ENCODE data around the gene MRPL19.
A peak's percentile ranks its signal among the peaks of the same experiment; 100 is the strongest.
"Not testable (repeated sequence)": the region's sequence is repeated elsewhere in the genome, so short reads cannot be mapped to it uniquely, and the experiment has no call there.

MRPL19 gene

DNA sequence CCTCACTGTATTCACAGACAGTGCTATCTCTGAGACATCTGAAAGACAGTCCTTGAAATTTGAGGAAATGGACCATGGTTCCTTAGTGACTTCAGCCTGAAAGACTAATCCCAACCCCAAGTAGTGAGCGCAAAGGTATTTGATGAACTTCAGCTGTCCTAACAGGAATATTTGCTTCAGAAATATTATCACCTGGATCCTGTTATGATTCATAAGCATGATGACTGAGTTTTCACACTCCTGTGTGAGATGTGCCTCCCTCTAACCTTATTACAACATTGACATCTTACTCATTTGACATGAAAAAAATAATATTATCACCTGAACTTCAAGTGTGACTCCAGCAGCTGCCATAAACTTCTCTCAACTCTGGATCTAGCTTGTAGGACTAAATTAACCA is 11.6 kb upstream of the MRPL19 start:
- Mint-ChIP-seq H3K4me3 (no peak overlapping the region), H3K4me1 (no peaks in the 10 kb centered on the region), H3K27me3 (peaks cover 35% of the 10 kb centered on the region), H3K9me3 (no peaks in the 10 kb centered on the region), H3K27ac (no peak overlapping the region)
- ATAC-seq (no peak), DNase-seq (no peak)

DNA sequence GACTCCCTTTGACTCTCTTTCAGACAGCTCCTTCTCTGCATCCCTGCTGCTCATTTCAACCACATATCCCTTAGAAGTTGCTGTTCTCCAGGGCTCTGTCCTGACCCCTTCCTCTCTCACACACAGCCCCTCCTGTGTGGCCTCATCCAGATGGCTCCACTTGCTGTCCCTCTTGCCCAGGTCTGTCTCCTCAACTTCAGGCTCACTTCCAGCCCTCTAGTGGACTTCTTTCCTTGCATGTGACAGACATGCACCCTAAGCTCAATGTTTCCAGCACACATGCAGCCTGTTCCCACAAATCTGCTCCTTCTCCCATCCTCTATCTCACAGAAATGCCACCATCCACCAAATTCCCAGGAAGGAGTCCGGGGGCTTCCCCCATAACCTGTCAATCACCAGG is 9.0 kb upstream of the MRPL19 start:
- ATAC-seq (no peak), DNase-seq (no peak)
- H3K4me1 Mint-ChIP-seq, result no peaks in the 10 kb centered on the region
- no peak overlapping the region for H3K4me3 Mint-ChIP-seq
- no peaks in the 10 kb centered on the region for H3K9me3 Mint-ChIP-seq
- H3K27me3 Mint-ChIP-seq, result peaks cover 27% of the 10 kb centered on the region
- no peak overlapping the region for H3K27ac Mint-ChIP-seq

DNA sequence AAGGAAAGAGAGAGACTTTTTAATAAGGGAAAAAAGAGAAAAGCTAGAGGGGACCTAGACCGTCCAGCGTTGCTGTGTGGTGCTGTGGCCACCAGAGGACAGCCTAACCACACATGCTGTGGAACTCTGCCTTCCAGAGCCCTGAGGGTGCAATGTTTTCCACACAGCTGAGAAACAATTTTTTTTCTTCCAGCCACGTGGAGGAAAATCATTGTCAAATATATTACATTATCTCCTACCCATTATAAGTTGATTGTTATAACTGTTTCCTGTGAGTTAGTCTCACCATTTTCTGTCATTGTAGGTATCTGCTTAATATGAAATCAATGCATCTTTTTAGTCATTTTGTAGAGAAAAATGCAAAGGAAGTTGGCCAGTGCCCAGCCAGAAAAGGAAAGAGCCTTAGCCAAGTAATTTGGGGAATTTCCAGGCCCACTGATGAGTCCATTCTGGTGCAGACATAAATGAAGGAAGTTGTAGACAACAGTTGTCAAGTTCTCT is 5.9 kb upstream of the MRPL19 start:
- Mint-ChIP-seq H3K4me1 (no peaks in the 10 kb centered on the region), H3K4me3 (no peak overlapping the region), H3K27ac (peak overlapping the region in 1 of 2 donors; percentile 66), H3K27me3 (peaks cover 27% of the 10 kb centered on the region), H3K9me3 (peaks cover 0 to 6% of the 10 kb centered on the region in 2 donors)
- peak; percentile 27 to 46 for DNase-seq
- peak; percentile 96 for ATAC-seq

DNA sequence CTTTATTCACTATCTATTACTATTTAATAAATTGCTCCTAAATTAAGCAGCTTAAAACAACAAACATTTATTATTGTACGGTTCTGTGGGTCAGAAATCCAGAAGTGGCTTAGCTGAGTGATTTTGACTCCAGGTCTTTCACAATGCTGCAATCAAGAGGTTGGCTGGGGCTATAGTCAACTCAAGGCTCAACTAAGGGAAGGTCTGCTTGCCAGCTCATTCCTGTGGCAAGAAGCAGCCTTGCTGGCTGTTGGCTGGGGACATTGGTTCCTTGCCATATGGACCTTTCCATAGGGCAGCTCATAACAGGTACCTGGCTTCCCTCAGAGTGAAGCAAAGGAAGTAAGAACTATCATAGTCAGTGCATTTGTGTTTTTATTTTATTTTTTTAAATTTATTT is 5.0 kb upstream of the MRPL19 start:
- Mint-ChIP-seq H3K27me3 (peaks cover 27% of the 10 kb centered on the region), H3K9me3 (peaks cover 0 to 6% of the 10 kb centered on the region in 2 donors), H3K4me1 (peaks cover 8% of the 10 kb centered on the region), H3K27ac (no peak overlapping the region), H3K4me3 (no peak overlapping the region)
- no peak for ATAC-seq
- DNase-seq, result no peak

DNA sequence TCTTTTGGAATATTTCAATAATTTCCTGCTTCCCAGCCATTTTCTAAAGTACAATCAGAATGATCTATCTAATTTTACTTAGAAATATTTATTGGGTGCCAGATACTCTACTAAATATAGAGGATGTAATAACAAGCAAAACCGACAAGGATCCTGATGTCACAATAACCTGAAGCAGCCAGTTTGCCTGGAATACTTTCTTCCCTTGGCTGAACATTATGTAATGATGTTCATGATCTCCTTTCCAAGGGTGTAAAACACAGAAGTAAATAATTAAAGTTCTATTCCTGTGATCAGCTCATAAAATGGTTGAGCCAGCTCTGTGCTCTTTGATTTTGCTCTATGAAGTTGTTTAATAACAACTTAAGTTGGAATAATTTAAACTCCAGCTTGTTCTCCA is 2.6 kb upstream of the MRPL19 start:
- peaks cover 0 to 6% of the 10 kb centered on the region in 2 donors for H3K9me3 Mint-ChIP-seq

DNA sequence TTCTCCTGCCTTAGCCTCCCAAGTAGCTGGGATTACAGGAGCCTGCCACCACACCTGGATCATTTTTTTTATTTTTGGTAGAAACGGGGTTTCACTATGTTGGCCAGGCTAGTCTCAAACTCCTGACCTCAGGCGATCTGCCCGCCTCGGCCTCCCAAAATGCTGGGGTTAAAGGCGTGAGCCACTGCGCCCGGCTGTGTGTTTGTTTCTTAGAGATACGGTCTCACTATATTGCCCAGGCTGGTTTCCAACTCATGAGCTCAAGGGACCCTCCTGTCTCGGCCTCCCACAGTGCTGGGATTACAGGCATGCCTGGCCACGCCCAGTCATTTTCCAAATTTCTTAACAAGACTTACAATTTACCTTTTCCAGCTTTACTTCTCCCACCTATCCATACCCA is 940 bp upstream of the MRPL19 start:
- Mint-ChIP-seq H3K9me3 (peaks cover 0 to 6% of the 10 kb centered on the region in 2 donors), H3K4me1 (peaks cover 33% of the 10 kb centered on the region), H3K4me3 (peak overlapping the region in 1 of 2 donors; percentile 97), H3K27ac (no peak overlapping the region), H3K27me3 (no peaks in the 10 kb centered on the region)
- no peak for DNase-seq
- no peak for ATAC-seq

More for the DNA sequence above, 2.6 kb upstream of the MRPL19 start:
- DNase-seq (no peak), ATAC-seq (no peak)
- H3K4me1 Mint-ChIP-seq, result peaks cover 18% of the 10 kb centered on the region
- H3K27ac Mint-ChIP-seq, result no peak overlapping the region
- peaks cover 8% of the 10 kb centered on the region for H3K27me3 Mint-ChIP-seq
- H3K4me3 Mint-ChIP-seq, result no peak overlapping the region

DNA sequence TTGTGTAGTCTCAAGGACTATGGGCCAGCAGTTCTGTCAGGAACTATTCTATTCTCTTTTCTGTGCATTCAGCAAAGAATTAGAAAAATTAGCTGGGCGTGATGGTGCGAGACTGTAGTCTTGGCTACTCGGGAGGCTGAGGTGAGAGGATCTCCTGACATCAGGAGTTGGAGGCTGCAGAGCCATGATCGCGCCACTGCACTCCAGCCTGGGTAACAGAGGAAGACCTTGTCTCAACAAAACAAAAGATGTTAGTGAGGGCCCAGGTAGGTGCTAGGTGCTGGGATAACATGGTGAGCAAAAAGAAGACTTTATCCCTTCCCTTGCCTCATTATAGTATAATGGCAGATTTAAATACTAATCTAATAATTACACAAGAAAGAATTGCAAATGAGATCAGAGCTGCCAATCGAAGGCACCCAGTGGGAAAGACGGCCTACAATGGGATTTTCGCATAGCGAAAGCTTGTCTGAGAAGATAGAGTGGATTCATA is 447 bp upstream of the MRPL19 start:
- no peak for ATAC-seq
- Mint-ChIP-seq H3K9me3 (peaks cover 0 to 6% of the 10 kb centered on the region in 2 donors), H3K27me3 (no peaks in the 10 kb centered on the region), H3K4me1 (peaks cover 36% of the 10 kb centered on the region), H3K27ac (peak overlapping the region; percentile 97 to 99), H3K4me3 (peak overlapping the region; percentile 92 to 97)
- DNase-seq, result no peak

DNA sequence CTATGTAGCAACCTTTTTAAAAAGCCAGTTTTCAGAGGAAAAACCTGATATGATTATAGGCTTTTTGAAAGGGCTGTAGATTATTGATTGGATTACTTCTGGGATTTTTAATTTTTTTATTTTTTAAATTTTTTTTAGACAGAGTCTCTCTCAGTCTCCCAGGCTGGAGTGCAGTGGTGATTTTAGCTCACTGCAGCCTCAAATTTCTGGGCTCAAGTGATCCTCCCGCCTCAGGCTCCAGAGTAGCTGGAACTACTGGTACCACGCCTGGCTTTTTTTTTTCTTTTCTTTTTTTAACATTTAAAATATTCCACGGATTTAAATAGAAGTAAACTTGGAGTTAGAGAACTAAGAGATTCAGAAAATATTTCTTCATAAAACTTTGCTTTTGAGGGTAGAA is 1.2 kb downstream of the MRPL19 start:
- peaks cover 0 to 6% of the 10 kb centered on the region in 2 donors for H3K9me3 Mint-ChIP-seq
- ATAC-seq (no peak), DNase-seq (no peak)
- H3K4me1 Mint-ChIP-seq, result peaks cover 36% of the 10 kb centered on the region
- H3K27ac Mint-ChIP-seq, result peak overlapping the region; percentile 59 to 97
- peak overlapping the region; percentile 92 to 97 for H3K4me3 Mint-ChIP-seq
- H3K27me3 Mint-ChIP-seq, result no peaks in the 10 kb centered on the region

DNA sequence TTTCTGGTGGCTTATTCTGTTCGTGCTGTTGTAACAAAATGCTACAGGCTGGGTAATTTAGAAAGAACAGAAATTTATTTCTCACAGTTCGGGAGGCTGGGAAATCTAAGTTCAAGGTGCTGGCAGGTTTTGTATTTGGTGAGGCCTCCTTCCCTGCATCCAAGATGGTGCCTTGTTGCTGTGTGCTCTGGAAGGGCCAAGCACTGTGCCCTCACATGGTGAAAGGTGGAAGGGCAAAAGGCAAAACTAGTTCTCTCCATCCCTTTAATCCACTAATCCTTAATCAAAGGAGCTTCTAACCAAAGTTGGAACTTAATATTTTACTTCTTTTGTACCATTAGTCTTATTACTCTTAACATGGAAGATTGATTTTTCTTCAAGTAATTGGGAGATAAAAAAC is 7.4 kb downstream of the MRPL19 start:
- DNase-seq, result no peak
- Mint-ChIP-seq H3K4me3 (no peak overlapping the region), H3K4me1 (peaks cover 17% of the 10 kb centered on the region), H3K27me3 (no peaks in the 10 kb centered on the region), H3K9me3 (peaks cover 4 to 14% of the 10 kb centered on the region in 2 donors), H3K27ac (no peak overlapping the region)
- ATAC-seq, result no peak

DNA sequence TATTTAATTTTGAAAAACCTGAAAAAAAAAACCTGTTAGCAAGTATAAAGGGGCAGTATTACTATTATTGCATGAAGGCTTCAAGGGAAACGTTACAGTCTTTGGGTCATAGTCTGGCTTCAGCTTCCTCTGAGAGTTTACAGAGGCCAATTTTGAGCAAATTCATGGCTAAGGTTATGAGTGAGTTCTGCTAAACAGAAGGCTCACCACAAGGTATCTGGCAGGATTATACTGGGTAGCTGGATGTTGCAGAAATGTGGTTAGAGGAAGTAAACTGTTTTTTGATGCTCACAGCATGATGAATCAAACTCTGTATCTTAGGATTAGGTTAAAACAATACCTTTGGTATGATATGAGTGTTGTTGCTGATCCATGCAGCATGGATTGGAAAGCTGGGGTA is 9.3 kb downstream of the MRPL19 start:
- ATAC-seq (no peak), DNase-seq (no peak)
- H3K9me3 Mint-ChIP-seq, result peaks cover 12 to 28% of the 10 kb centered on the region in 2 donors
- H3K4me1 Mint-ChIP-seq, result peaks cover 6% of the 10 kb centered on the region
- H3K4me3 Mint-ChIP-seq, result no peak overlapping the region
- no peaks in the 10 kb centered on the region for H3K27me3 Mint-ChIP-seq
- no peak overlapping the region for H3K27ac Mint-ChIP-seq

DNA sequence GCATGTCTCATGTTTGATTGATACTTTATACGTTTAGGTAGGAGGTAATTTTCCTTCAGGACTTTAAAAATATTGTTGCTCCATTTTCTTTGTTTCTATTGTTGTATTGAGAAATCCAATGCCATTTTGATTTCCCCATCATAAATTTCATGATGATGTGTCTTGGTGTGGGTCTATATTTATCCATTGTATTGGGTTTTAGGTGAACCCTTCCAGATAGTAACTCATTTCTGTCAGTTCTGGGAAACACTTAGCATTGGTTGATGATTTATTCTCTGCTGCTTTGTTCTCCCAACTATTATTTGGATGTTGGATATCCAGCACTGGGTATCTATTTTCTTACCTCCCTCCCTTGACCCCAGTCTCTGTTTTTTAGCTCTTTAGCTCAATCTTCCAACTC is 10.0 kb downstream of the MRPL19 start:
- H3K4me1 Mint-ChIP-seq, result peaks cover 6% of the 10 kb centered on the region
- H3K4me3 Mint-ChIP-seq, result no peak overlapping the region
- no peak overlapping the region for H3K27ac Mint-ChIP-seq
- H3K27me3 Mint-ChIP-seq, result no peaks in the 10 kb centered on the region
- H3K9me3 Mint-ChIP-seq, result peaks cover 12 to 28% of the 10 kb centered on the region in 2 donors
- DNase-seq, result no peak
- ATAC-seq, result no peak

DNA sequence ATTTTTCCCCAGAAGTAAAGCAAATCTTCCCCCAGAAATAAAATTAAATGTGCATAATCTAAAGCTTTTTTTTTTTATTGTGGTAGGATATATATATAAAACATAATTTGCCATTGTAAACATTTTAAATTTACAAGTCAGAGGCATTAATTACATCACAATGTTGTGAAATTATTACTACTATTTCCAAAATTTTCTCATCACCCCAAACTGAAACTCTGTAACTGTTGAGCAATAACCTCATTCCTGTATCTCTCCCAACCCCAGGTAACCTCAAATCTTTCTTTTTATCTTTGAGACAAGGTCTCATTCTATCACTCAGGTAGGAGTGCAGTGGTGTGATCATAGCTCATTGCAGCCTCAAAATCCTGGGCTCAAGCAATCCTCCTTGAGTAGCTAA is 11.2 kb downstream of the MRPL19 start:
- Mint-ChIP-seq H3K4me1 (peaks cover 6% of the 10 kb centered on the region), H3K9me3 (peaks cover 12 to 28% of the 10 kb centered on the region in 2 donors), H3K27ac (peak overlapping the region in 1 of 2 donors; percentile 6), H3K27me3 (no peaks in the 10 kb centered on the region), H3K4me3 (no peak overlapping the region)
- DNase-seq (no peak), ATAC-seq (no peak)

DNA sequence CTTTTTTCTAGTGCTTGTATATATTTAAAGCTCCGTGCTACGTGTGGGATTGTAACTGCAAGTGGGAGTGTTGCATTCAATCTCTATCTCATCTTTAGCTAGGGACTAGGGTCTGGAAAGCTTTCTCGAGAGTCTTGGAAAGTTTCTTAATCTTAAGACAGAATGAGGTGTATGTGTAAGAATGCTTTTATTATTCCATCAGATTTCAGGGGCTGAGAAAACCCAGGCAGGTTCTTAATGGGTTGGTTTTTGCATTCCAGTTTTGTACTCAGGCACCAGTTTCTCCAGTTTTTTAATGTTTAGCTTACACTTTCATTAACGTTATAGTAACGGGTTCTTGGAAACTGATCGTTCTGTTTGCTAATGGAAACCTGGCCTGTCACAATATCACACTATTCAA is 20.3 kb downstream of the MRPL19 start:
- ATAC-seq (no peak), DNase-seq (no peak)
- Mint-ChIP-seq H3K9me3 (no peaks in the 10 kb centered on the region), H3K4me3 (no peak overlapping the region), H3K27me3 (no peaks in the 10 kb centered on the region), H3K4me1 (no peaks in the 10 kb centered on the region), H3K27ac (peak overlapping the region in 1 of 2 donors; percentile 89)

DNA sequence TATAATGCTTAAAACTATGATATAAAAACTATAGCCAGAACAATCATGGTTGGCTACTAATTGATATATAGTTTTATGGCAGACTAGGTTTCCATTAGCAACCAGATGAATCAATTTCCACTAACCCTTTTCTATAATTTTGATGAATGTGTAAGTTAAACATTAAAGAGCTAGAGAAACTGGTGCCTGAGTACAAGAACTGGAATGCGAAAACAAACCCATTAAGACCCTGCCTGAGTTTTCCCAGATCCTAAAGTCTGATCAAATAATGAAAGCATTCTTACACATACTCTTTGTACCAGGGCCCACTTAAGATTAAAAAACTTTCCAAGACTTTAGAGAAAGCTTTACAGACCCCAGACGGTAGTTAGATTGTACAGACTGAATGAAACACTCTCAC is 21.3 kb downstream of the MRPL19 start:
- Mint-ChIP-seq H3K4me1 (no peaks in the 10 kb centered on the region), H3K9me3 (no peaks in the 10 kb centered on the region), H3K27ac (no peak overlapping the region), H3K27me3 (no peaks in the 10 kb centered on the region), H3K4me3 (no peak overlapping the region)
- DNase-seq (no peak), ATAC-seq (no peak)

DNA sequence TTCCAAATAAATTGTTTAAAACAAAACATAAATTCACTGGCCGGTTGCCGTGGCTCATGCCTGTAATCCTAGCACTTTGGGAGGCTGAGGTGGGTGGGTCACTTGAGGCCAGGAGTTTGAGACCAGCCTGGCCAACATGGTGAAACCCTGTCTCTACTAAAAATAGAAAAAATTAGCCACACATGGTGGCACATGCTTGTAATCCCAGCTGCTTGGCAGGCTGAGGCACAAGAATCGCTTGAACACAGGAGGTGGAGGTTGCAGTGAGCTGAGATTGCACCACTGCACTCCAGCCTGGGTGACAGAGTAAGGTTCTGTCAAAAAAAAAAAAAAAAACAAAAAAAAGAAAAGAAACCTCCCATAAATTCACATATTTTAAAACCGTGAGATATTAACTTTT is 28.8 kb downstream of the MRPL19 start:
- not testable (repeated sequence) for H3K27ac Mint-ChIP-seq, DNase-seq, H3K4me3 Mint-ChIP-seq, H3K27me3 Mint-ChIP-seq, H3K9me3 Mint-ChIP-seq, ATAC-seq, H3K4me1 Mint-ChIP-seq

DNA sequence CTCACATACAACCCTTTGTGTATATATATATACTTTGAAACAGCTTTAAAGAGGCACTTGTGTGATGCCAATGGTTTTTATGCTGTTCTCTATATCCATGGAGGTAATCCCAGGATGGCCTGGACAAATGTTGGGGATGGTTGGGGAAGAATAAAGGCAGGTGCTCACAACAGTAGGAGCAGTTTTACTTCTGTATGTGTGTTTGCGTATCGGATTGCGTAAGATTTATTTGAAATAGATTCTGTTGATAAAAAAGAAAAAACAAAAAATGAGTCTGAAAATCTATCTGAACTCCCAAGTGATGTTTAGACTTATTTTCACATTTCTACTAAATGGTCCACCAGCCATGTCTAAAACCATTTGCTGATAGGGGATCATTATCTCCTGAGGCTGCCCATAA is 29.3 kb downstream of the MRPL19 start:
- no peak overlapping the region for H3K4me3 Mint-ChIP-seq
- ATAC-seq (no peak), DNase-seq (no peak)
- no peaks in the 10 kb centered on the region for H3K4me1 Mint-ChIP-seq
- no peaks in the 10 kb centered on the region for H3K9me3 Mint-ChIP-seq
- H3K27ac Mint-ChIP-seq, result no peak overlapping the region
- no peaks in the 10 kb centered on the region for H3K27me3 Mint-ChIP-seq

DNA sequence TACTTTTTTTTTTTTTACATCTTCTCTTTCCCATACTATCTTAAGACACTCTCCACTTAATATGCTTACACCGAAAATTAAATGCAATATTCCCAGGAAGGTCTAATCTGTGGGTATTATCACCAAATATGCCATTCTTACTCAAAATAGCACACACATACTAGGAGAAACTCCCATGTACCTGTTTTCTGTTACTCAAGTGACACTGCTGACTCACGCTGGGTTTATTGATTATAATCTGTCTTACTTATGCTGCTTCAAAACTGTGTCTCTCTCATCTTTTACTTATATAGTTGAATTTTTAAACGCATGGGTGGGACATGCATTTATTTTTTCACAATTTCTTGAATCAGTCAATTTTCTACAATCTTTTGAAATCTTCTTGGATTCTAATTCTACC is 29.9 kb downstream of the MRPL19 start:
- Mint-ChIP-seq H3K27me3 (no peaks in the 10 kb centered on the region), H3K4me3 (no peak overlapping the region), H3K27ac (peak overlapping the region in 1 of 2 donors; percentile 11), H3K9me3 (no peaks in the 10 kb centered on the region), H3K4me1 (no peaks in the 10 kb centered on the region)
- DNase-seq (no peak), ATAC-seq (no peak)
